ENCODE data around the gene ATG9B.

The ATG9B gene

GRCh38 chr7:151066273-151066974 is 42.1 kb upstream of the ATG9B start:
- H3K27ac ChIP-seq: no peak overlapping the region

GRCh38 chr7:151065516-151065915 is 41.2 kb upstream of the ATG9B start:
- no peak overlapping the region for H3K27ac ChIP-seq
- no peak for TF ChIP-seq CTCF (conservative IDR thresholded peaks at IDR 0.05)

More at GRCh38 chr7:151066273-151066974, 42.1 kb upstream of the ATG9B start:
- TF ChIP-seq CTCF (conservative IDR thresholded peaks at IDR 0.05): no peak

GRCh38 chr7:151064993-151065392 is 40.7 kb upstream of the ATG9B start:
- no peak overlapping the region for H3K27ac ChIP-seq
- TF ChIP-seq CTCF (conservative IDR thresholded peaks at IDR 0.05): no peak

GRCh38 chr7:151064454-151064853 is 40.2 kb upstream of the ATG9B start:
- H3K27ac ChIP-seq: no peak overlapping the region

GRCh38 chr7:151063212-151063561 is 38.9 kb upstream of the ATG9B start:
- no peak for TF ChIP-seq CTCF (conservative IDR thresholded peaks at IDR 0.05)
- no peak overlapping the region for H3K27ac ChIP-seq

More at GRCh38 chr7:151064454-151064853, 40.2 kb upstream of the ATG9B start:
- TF ChIP-seq CTCF (conservative IDR thresholded peaks at IDR 0.05): no peak

- TF ChIP-seq CTCF (conservative IDR thresholded peaks at IDR 0.05): no peak
- H3K27ac ChIP-seq: no peak overlapping the region
Observed at GRCh38 chr7:151062399-151063211, 38.3 kb upstream of the ATG9B start.

GRCh38 chr7:151062111-151062398 is 37.8 kb upstream of the ATG9B start:
- no peak overlapping the region for H3K27ac ChIP-seq

More at GRCh38 chr7:151062111-151062398, 37.8 kb upstream of the ATG9B start:
- no peak for TF ChIP-seq CTCF (conservative IDR thresholded peaks at IDR 0.05)
